NCI-H1694 treated with DMSO at 0.1 percent for 48 hours (cell line): ENCODE measurements around the gene FNBP1.
"Not testable (repeated sequence)": the region's sequence is repeated elsewhere in the genome, so short reads cannot be mapped to it uniquely, and the experiment has no call there.

Source experiments
- DNase-seq: peaks from one replicate; lab custom pipeline; 2025; lab: John Stamatoyannopoulos, UW

Gene FNBP1

GRCh38 chr9:129918296-129918950 lies 124.6 kb downstream of the FNBP1 start:
- no peak for DNase-seq

DNA sequence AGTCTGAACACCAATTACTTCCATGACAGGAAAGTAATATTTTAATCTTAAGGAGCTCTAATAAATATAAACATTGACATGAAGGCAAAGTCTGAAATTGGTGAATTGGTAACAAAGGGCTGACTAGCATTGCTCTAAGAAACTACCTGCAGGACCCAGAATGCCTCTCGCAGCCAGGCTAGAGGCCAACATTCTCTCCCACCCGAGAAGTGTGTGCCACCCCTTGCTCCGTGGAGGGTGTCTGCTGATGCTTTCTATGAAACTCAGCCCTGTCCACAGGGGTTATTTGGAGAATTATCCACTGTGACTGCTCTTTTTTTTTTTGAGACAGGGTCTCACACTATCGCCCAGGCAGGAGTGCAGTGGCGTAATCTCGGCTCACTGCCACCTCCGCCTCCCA lies 126.3 kb downstream of the FNBP1 start:
- DNase-seq, result no peak

GRCh38 chr9:129914051-129914450 lies 128.9 kb downstream of the FNBP1 start:
- DNase-seq, result no peak

DNA sequence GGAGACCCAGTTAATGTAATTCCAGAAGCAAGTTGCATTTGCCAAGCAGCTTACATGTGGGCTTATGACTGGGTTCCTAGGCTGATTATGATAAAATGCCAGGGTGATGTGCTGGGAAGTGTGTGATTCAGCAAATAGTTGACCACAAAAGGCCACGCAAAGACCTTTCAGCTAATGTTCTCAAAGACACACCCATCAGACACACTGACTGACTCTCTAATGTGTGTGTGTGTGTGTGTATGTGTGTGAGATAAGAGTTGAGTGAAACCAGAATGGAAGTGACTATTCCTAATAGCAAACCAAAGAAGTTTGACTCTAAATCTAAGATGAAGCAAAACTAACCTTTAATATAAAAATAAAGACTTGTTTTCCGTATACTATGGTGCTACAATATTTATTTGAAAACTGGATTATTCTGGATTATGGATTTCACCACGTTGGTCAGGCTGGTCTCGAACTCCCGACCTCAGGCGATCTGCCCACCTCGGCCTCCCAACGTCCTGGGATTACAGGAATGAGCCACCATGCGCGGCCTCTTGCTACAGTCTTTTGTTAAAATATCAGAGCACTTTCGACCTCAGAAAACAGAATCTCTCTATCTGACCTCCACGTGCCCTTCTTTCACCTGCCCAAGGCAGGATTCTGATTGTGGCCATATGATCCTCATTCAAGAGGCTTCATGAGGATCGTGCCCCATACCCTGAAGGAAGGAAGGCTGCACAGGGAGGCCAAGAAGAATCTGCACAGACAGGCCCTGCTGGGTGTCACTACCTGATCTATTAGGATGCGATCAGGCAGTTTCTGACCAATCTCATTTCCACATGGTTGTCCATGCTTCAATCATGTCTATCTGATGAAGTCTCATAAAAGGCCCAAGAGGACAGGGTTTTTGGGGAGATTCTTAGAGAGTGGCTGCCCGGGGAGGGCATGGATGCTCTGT lies 132.1 kb downstream of the FNBP1 start:
- DNase-seq, result no peak

- DNase-seq, result no peak
Observed at GRCh38 chr9:129909851-129910250, 133.1 kb downstream of the FNBP1 start.

DNA sequence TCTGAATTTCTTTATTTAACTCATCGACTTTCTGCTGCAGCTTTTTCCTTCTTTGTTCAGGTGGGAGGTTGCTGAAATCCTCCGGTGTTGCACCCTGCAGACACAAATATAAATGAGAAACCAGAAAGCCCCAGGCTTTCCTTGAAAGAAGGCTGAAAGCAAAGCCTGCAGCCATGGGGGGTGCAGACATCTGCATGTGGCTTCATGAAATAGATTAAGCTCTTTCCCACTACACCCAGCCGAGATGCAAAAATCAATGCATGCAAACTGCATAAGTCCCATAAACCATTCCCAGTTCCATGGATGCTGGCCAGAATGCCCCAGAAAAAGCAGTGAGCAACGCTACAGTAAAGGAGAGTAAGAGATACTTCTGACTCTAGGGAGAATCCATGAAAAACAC lies 134.1 kb downstream of the FNBP1 start:
- DNase-seq, result no peak

DNA sequence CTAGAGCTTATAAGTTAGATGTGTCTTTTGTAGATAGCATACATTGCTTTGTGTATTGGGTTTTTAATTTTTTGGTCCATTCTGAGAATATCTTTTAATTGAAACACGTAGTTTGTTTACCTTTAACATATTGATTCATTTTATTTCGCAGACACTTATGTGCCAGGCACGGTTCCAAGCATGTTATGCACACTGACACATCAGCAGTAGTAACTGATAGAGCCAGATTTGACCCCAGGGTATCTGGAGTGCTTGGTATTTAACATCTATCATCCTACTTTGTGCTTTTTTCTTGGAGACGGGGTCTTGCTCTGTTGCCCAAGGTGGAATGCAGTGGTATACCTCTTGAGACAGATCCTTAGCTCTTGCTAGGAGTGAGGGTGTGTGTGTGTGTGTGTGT lies 135.8 kb downstream of the FNBP1 start:
- no peak for DNase-seq

DNA sequence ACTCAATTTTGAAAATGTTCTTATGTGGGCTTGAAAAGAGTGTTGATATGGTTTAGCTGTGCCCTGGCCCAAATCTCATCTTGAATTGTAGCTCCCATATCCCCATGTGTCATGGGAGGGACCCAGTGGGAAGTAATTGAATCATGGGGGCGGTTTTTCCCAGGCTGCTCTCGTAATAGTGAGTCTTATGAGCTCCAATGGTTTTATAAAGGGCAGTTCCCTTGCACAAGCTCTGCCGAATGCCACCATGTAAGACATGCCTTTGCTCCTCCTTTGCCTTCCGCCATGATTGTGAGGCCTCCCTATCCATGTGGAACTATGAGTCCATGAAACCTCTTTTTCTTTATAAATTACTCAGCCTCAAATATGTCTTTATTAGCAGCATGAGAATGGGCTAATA lies 136.7 kb downstream of the FNBP1 start:
- no peak for DNase-seq

- DNase-seq, result no peak
Observed at GRCh38 chr9:129904734-129905133, 138.3 kb downstream of the FNBP1 start.

DNA sequence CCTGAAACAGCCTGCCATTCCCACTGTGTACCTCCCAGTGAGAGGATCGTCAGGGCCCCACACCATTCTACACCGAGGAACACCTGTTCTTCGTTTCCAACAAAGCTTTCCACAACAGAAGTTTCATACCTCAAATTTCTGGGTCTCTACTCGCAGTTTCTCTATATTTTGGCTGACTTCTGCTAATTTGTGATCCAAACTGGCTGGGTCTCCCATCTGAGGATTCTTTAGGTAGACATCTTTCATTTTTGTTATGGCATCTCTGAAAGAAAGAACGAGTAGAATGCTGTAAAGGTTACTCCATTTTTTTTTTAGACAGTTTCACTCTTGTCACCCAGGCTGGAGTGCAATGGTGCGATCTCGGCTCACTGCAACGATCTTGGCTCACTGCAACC lies 140.3 kb downstream of the FNBP1 start:
- DNase-seq, result no peak

DNA sequence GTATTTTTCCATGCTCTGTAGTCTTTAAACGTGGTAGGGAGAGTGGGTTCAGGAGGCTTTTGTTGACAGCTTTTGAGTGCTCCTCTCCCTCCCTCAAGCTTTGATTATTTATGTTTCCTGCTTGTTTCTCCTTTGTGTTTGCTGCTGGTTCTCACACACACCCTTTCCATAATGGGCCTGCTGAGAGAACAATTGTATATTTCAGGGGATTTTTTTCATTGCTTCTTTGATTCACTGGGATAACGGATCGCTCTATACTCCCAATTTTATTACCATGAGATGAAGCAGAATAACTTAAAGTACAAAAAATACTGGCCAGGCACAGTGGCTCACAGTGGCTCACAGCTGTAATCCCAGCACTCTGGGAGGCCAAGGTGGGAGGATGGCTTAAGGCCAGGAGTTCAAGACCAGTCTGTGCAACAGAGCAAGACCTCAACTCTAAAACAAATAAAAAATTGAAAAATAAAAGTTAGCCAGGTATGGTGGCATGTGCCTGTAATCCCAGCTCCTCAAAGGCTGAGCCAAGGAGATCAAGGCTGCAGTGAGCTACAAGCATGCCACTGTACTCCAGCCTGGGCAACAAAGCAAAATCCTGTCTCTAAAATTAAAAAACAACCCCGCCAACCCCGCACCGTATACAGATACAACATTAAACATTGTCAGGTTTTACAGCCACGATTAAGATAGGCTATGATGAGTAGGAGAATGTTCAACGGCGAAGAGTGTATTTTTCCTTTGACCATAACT lies 140.8 kb downstream of the FNBP1 start:
- DNase-seq, result no peak

DNA sequence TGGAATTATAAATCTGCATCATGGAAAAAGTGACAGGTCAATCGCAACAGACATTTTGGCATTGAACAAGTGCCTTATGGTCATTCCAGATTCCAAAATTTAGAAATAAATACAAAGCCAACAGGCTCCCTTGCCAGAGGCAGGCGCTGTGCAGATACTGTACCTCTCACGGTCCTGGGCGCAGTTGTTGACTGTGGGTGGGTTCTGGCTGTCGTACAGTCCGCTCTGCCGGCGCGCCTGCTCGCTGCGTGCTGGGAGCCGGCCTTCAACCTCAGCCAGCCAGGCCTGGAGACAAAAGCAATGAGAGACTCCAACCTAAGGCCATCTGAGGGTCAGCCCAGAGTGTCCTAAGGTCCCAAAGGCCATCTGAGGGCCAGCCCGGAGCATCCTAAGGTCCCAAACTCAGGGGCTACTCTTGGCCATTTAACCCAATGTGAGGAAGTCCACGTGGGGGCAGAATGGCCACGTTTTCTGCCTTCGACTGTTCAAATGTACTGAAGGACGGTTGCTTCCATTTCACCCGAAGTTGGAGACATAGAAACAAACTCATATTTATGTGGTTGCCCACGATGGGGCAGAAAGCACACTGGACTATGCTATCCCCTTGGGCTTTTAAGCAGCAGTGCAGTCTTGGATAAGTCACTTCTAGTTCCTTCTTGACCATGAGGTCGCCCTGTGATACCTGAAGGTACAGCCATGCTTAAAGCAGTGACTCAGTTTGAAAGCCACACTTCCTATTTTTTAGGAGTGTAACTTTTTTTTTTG lies 142.5 kb downstream of the FNBP1 start:
- DNase-seq, result no peak

GRCh38 chr9:129899620-129900019 lies 143.4 kb downstream of the FNBP1 start:
- no peak for DNase-seq

DNA sequence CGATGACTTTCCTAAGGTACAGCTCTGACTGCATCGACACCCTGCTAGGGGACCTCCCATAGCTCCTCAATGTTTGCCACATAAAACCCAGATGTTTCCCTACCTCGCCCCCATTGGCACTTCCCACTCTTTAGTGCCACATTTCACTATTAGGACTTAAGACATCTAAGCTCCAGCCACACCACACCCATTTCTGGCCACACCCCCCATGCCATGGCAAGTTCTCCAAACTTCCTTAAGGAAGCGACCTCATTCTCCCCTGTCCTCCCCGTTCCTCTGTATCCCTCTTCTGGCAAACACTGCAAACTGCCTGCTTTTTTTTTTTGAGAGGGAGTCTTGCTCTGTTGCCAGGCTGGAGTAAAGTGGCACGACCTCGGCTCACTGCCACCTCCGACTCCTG lies 144.8 kb downstream of the FNBP1 start:
- DNase-seq, result no peak

GRCh38 chr9:129897263-129897662 lies 145.7 kb downstream of the FNBP1 start:
- DNase-seq, result no peak

DNA sequence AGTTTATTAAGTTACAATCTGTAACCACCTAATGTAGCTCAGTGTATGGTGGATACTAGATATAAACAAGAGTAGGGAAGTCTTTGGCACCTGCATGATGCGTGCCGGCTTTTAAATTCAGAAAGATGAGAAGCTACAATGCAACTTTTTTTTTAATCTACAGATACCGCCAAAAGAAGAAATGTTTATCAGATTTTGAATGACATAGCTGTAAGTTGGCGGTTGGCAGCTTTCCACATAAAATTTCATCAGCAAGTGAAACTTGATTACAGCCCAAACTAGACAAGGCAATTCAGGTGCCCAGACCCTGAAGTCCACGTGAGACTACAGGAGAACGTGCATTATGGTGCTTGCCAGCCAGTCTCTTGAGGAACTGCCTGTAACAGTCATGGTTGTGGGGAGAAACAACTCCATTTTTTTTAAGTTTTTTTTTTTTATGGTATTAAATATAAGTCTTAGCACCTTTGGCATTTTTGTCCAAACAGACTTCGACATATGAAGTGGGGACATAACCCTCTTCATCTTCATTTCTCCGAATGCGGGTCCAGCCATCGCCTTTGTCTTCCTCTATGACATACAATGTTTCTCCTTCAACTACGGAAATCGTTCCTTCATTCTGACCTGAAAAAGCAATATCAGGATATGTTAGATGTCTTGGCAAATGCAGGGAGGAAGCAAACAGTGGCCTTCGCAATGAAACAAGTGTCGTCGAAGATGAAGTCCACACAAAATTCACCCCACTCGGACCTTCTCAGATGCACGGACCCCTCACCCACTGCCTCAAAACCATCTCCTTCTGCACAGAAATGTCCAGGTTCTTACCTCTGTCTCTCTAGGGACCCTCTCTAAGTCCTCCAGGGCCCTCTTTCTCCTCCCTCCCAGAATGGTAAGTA lies 147.4 kb downstream of the FNBP1 start:
- DNase-seq, result no peak

DNA sequence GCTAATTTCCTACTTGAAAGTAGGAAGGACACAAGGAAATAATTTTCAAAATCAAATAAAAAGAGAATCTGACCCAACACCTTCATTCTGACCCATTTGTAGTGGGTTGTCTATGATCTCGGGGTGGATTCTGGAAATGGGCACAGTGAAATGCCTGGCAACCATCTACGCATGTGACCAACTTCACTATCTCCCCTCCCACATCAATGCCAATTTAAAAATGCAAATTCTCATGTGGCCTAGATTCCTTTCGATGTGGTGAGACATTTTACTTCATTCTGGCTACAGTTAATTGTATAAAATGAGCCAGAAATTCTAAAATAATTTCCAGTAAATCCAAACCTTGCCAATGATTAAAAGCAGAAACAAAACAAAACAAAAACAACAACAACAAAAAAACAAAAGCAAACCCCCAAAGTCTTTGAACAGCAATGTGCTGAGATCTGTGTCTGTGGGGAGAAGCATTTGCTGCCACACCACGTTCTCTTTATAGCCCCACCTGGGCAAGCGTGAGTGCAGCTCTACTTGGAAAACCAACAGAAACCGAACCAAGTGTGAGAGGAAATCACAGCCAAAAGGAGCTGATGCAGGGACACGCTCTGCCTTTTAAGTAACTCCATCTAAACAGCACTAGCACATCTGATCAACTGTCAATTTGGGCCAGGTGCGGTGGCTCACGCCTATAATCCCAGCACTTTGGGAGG lies 148.7 kb downstream of the FNBP1 start:
- no peak for DNase-seq

- no peak for DNase-seq
Observed at GRCh38 chr9:129891569-129891968, 151.4 kb downstream of the FNBP1 start.

GRCh38 chr9:129890718-129891299 lies 152.2 kb downstream of the FNBP1 start:
- DNase-seq, result not testable (repeated sequence)
